ENCODE results near the gene HDAC7.

DNA sequence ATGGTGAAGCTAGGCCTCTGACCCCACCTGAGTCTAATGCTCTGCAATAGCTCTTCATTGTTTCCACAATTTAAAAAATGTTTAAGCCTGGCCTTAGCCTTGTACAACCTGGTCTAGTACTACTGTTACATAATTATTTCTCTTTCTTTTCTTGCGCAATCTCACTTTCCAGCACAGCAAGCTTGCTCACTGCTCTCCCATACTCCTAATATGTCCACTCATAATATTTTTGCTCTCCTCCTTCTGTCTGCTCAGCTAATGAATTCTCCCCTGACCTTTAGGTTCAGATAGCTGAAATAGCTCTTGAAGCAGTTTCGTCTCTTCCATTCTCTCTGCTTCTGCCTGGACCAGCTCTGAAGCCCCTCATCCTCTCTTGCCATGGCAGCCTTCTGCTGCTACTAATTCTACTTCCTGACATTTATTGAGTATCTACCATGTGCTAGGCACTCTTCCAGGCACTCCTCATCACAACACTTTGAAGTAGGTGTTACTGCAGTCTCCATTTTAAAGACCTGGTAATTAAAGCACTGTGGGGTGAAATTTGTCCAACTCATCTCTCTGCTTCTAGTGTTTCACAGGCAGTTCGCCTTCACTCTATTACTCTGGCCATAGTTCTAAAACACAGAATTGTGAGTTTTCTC is 49.5 kb downstream of the HDAC7 start:
- TF ChIP-seq, protein P1, sequence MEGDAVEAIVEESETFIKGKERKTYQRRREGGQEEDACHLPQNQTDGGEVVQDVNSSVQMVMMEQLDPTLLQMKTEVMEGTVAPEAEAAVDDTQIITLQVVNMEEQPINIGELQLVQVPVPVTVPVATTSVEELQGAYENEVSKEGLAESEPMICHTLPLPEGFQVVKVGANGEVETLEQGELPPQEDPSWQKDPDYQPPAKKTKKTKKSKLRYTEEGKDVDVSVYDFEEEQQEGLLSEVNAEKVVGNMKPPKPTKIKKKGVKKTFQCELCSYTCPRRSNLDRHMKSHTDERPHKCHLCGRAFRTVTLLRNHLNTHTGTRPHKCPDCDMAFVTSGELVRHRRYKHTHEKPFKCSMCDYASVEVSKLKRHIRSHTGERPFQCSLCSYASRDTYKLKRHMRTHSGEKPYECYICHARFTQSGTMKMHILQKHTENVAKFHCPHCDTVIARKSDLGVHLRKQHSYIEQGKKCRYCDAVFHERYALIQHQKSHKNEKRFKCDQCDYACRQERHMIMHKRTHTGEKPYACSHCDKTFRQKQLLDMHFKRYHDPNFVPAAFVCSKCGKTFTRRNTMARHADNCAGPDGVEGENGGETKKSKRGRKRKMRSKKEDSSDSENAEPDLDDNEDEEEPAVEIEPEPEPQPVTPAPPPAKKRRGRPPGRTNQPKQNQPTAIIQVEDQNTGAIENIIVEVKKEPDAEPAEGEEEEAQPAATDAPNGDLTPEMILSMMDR (IDR thresholded peaks at IDR 0.05; ENCODE audit: insufficient read depth, low read depth, low read length): no peak
- TF ChIP-seq EZH2 (IDR thresholded peaks at IDR 0.05; ENCODE audit: insufficient read depth, low read length): no peak

All from astrocyte (in vitro differentiated cells and primary cell).